ENCODE data around the gene SGTA.
"Not testable (repeated sequence)": the region's sequence is repeated elsewhere in the genome, so short reads cannot be mapped to it uniquely, and the experiment has no call there.

Gene SGTA

GRCh38 chr19:2795827-2796658, 13.0 kb upstream of the SGTA start:
- DNase-seq (ENCODE audit: low read depth in 2 of 3, low spot score in 2 of 3) = no peak

GRCh38 chr19:2793577-2793976, 10.5 kb upstream of the SGTA start:
- no peak for DNase-seq (ENCODE audit: low read depth in 2 of 3, low spot score in 2 of 3)

DNA sequence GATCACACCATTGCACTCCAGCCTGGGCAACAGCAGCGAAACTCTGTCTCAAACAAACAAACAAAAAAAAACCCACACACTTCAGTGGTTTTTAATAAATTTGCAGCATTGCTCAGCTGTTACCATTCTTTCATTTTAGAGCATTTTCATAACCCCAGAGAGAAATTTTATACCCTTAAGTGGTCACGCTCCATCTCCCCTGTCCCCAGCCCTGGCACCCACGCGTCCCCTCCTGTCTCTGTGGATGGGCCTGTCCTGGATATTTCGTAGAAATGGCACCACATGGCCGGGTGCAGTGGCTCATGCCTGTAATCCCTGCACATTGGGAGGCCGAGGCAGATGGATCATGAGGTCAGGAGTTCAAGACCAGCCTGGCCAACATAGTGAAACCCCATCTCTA, 10.1 kb upstream of the SGTA start:
- no peak for DNase-seq (ENCODE audit: low read depth in 2 of 3, low spot score in 2 of 3)

DNA sequence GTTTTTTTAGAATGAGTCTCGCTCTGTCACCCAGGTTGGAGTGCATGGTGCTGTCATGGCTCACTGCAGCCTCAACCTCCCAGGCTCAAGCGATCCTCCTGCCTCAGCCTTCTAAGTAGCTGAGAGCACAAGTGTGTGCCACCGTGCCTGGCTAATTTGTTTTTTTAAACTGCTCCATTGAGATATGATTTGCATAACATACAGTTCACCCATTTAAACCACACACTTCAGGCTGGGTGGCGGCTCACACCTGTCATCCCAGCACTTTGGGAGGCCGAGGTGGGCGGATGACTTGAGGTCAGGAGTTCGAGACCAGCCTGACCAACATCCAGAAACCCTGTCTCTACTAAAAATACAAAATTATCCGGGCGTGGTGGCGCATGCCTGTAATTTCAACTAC, 9.6 kb upstream of the SGTA start:
- DNase-seq (ENCODE audit: low read depth in 2 of 3, low spot score in 2 of 3) = not testable (repeated sequence)

DNA sequence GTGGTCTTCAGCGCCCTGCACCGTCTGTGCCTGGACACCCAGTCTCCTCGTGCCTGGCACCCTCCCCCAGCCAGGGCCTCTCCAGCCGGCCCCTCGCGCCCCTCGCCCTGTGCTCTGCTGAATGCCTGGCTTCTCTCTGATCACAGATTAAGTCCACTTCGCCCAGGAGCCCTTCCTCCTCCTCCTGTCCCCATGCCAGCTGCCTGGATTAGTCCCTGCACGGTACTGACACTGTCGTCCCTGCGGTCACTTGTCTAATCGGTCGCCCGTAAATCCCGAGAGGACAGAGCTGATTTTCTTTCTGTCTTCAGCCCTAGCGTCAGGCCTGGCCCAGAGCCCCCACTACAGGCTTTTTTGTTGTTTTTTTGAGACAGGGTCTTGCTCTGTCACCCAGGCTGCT, 8.8 kb upstream of the SGTA start:
- DNase-seq (ENCODE audit: low read depth in 2 of 3, low spot score in 2 of 3) = no peak

- no peak for DNase-seq (ENCODE audit: low read depth in 2 of 3, low spot score in 2 of 3)
These were observed 8.4 kb upstream of the SGTA start for GRCh38 chr19:2791440-2791839.

- DNase-seq (ENCODE audit: low read depth in 2 of 3, low spot score in 2 of 3) = no peak
These were observed 7.6 kb upstream of the SGTA start for GRCh38 chr19:2790557-2791271.

DNA sequence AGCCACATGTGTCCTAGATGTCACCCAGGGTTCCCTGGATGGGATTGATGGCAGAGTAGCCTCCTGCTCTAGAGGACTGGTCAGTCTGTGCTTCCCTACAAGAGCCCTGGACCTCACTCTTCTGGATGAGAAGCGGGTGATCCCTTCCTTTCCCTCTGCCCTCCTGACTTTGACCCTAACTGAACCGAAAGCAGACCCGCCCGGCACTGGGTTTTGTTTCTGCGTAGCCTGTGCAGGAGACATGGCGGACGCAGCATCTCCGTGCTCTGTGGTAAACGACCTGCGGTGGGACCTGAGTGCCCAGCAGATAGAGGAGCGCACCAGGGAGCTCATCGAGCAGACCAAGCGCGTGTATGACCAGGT, 7.1 kb upstream of the SGTA start:
- DNase-seq (ENCODE audit: low read depth in 2 of 3, low spot score in 2 of 3) = no peak

DNA sequence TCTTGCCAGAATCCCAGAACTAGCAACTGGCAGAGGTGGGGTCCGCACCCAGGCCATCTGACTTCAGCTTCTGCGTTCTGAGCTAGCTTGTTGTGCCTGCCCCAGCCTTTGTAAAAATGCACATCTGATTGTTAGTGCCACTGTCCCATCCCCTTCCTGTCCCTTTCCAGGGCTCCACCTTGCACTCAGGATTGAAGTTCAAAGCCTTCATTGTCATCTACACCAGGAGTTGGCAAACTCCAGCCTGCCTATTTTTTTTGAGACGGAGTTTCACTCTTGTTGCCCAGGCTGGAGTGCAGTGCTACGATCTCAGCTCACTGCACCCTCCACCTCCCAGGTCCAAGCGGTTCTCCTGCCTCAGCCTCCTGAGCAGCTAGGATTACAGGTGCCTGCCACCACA, 5.2 kb upstream of the SGTA start:
- DNase-seq (ENCODE audit: low read depth in 2 of 3, low spot score in 2 of 3) = no peak

DNA sequence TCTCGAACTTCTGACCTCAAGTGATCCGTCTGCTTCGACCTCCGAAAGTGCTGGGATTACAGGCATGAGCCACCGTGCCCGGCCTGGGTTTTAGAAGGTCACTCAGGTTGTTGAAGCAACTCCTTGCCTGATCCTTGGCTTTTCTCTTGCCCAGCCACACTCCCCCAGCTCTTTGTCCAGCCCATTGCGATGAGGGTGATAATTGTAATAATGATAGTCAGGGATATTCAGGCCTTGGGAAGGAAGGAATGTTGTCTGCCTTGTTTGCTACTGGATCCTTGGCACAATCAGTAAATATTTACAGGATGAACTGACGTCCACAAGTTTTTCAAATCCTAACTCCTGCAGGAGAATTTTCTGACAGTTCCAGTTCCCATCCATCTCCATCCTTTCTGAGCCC, 4.0 kb upstream of the SGTA start:
- DNase-seq (ENCODE audit: low read depth in 2 of 3, low spot score in 2 of 3) = no peak

DNA sequence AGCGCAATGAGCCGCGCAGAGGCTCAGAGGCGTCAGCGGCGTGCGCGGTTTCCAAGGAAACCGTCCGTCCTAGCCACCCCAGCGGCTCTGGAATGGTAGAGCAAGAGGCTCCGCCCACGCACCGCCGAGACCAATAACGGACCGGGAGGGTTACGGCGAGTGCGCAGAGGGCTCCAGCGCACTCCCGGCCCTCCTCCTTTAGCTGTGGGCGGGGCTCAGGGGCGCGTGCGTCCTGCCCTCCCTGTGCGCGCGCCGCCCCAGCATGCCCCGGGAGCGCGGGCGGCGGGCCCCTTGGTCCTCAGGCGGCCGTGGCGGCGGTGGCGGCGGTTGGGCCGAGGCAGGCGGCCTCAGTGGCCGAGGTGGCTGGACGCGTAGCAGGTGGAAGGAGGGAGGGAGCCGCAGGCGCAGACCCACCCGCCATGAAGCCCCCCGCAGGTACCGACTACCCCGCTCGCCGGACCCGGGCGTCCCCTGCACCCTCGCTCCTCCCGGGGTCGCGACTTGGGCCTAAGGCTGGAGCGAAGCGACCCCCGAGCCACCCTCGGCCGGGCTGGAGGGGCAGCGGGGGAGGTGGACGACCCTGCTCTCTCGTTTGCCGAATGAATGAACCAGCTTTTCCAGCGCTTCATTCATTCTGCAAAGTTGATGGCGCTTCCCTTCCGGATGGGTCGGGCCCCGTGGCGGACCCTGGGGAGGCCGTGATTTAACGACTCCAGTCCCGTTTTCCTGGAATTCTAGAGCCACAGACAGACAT, 2.3 kb upstream of the SGTA start, which contains the start of gene THOP1:
TSS of gene THOP1 (plus strand) at position 260 of the 754 bp plus-strand sequence. CDS start at position 420, 160 bp downstream.
- DNase-seq (ENCODE audit: low read depth in 2 of 3, low spot score in 2 of 3) = peak; percentile 96 to 99 (median 96)

- no peak for DNase-seq (ENCODE audit: low read depth in 2 of 3, low spot score in 2 of 3)
These were observed 690 bp upstream of the SGTA start for GRCh38 chr19:2783781-2784145.

- DNase-seq (ENCODE audit: low read depth in 2 of 3, low spot score in 2 of 3) = peak in 1 of 3 experiments; percentile 10
These were observed 641 bp downstream of the SGTA start for GRCh38 chr19:2782329-2782935.

DNA sequence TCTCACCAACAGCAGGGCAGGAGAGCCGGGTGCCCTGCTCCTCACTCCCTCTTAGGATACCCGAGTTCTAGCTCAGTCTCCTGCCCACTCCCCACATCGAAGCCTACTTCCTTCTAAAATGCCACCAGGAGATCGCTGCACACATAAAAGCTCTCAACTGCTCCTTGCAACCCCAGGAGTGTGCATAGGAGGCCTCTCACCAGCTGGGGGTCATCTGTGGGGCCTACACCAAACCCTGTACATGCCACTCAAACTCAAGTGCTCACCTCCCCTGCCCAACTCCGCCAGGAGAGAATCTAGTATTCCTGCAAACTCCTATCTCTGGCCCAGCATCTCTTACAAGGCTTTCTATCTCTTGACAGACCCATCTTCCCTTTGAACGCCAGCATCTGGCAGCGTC, 2.8 kb downstream of the SGTA start:
- DNase-seq (ENCODE audit: low read depth in 2 of 3, low spot score in 2 of 3) = no peak

GRCh38 chr19:2779121-2779740, 3.8 kb downstream of the SGTA start:
- DNase-seq (ENCODE audit: low read depth in 2 of 3, low spot score in 2 of 3) = no peak

DNA sequence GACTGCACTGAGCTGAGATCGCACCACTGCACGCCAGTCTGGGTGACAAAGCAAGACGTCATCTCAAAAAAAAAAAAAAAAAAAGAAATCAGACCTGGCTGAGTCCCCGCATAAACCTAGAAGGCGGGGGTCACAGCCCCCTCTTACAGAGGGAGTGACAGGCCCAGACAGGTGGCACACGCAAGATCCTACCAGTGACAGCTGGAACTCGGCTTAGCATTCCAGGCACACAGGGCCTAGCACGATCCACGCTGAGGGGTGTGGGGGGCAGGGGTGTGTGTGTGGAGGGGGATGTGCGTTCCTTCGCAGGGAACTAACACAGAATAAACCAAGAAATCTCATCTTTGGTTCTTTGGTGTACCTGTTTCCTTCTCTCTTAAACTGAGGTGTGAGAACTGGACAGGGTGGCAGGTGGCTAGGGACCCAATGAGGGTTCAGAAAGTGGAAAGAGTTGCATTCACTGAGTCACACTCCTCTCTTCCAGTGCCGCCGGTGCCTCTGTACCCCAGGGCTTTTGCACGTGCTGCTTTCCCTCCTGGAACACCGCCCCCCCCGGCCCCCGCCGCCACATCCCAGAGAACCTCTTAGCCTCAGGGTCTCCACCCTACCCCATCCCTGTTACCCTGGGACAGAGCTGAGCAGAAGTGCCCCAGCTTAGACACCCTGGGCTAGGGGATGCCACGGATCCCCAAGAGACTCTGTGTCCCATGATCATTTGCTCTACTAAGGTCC, 5.0 kb downstream of the SGTA start:
- DNase-seq (ENCODE audit: low read depth in 2 of 3, low spot score in 2 of 3) = no peak

GRCh38 chr19:2775556-2776430, 7.3 kb downstream of the SGTA start:
- DNase-seq (ENCODE audit: low read depth in 2 of 3, low spot score in 2 of 3) = peak; percentile 51 to 61 (median 55)

- no peak for DNase-seq (ENCODE audit: low read depth in 2 of 3, low spot score in 2 of 3)
These were observed 8.0 kb downstream of the SGTA start for GRCh38 chr19:2774953-2775555.
